PC-3 (cell line): ENCODE measurements around the gene BRF1. TPM values are rescaled to one million over a fixed set of nuclear protein-coding genes. Genes with fewer than 3 reads are reported as not detected.
"Not testable (repeated sequence)": the region's sequence is repeated elsewhere in the genome, so short reads cannot be mapped to it uniquely, and the experiment has no call there.

Source experiments
- ATAC-seq: fragments of 200-7000 bp; cut with Tn5 transposase; 2 replicates; pipeline ENCODE4 v1.9.1; 2020; ENCODE audit warnings: mild to moderate bottlenecking, moderate library complexity
- BruUV-seq: library from RNA; stranded (reverse); fragments of 400-500 nt; replicated peaks from 2 replicates; lab custom pipeline; 2021; lab: Mats Ljungman, UMichigan
- CTCF ChIA-PET: fragments of 300-600 bp; sonication (Branson Sonifier 250); formaldehyde crosslinking; loops from one replicate; lab custom pipeline; 2022; ENCODE audit warnings: antibody characterized with exemption; lab: Charles Lee
- POLR2A ChIA-PET: fragments of 300-600 bp; sonication (Branson Sonifier 250); formaldehyde crosslinking; loops from one replicate; lab custom pipeline; 2022; ENCODE audit warnings: antibody characterized with exemption; ENCODE audit not compliant: unreplicated experiment; lab: Charles Lee
- DNase-seq: peaks from one replicate; pipeline ENCODE4 v3.0.0-alpha.2; 2015
- H2AFZ ChIP-seq: fragments of 300-600 bp; sonication (generic); 2 replicates; pipeline ENCODE4 v1.6.0; 2016; ENCODE audit warnings: antibody characterized with exemption, low read length
- H3F3A ChIP-seq: fragments of 300-600 bp; sonication (generic); one replicate; pipeline ENCODE4 v1.6.0; 2017; ENCODE audit warnings: antibody characterized with exemption, low read length, control low read depth, mild to moderate bottlenecking; ENCODE audit not compliant: unreplicated experiment
- H3K27ac ChIP-seq: fragments of 300-600 bp; sonication (generic); 2 replicates; pipeline ENCODE4 v1.5.1; 2016; ENCODE audit warnings: mild to moderate bottlenecking, low read length
- H3K27me3 ChIP-seq: fragments of 300-600 bp; sonication (generic); 2 replicates; pipeline ENCODE4 v1.6.1; 2016; ENCODE audit warnings: low read length, mixed read lengths
- H3K36me3 ChIP-seq: fragments of 300-600 bp; sonication (generic); 2 replicates; pipeline ENCODE4 v1.6.1; 2016; ENCODE audit warnings: low read depth, mixed run types, low read length, mixed read lengths
- H3K4me1 ChIP-seq: fragments of 300-600 bp; sonication (generic); 2 replicates; pipeline ENCODE4 v1.5.1; 2016; ENCODE audit warnings: low read length; ENCODE audit not compliant: insufficient read depth
- H3K4me2 ChIP-seq: fragments of 300-600 bp; sonication (generic); 2 replicates; pipeline ENCODE4 v1.6.0; 2016; ENCODE audit warnings: low read length
- H3K4me3 ChIP-seq: fragments of 300-600 bp; sonication (generic); 2 replicates; pipeline ENCODE4 v1.5.1; 2016; ENCODE audit warnings: mild to moderate bottlenecking, low read length, mixed read lengths
- H3K79me2 ChIP-seq: fragments of 300-600 bp; sonication (generic); 2 replicates; pipeline ENCODE4 v1.6.1; 2017; ENCODE audit warnings: low read length, mixed read lengths
- H3K9ac ChIP-seq: fragments of 300-600 bp; sonication (generic); 2 replicates; pipeline ENCODE4 v1.6.0; 2016; ENCODE audit warnings: mild to moderate bottlenecking, low read length
- H3K9me2 ChIP-seq: fragments of 300-600 bp; sonication (generic); replicated peaks from 2 replicates; pipeline ENCODE4 v1.6.1; 2016; ENCODE audit warnings: mixed run types, low read length, mixed read lengths
- H3K9me3 ChIP-seq: fragments of 300-600 bp; sonication (generic); 2 replicates; pipeline ENCODE4 v1.6.1; 2016; ENCODE audit warnings: low read length, mixed read lengths
- H4K20me1 ChIP-seq: fragments of 300-600 bp; sonication (generic); 2 replicates; pipeline ENCODE4 v1.6.1; 2016; ENCODE audit warnings: low read length, mixed read lengths
- CTCF ChIP-seq: fragments of 300-600 bp; sonication (generic); conservative IDR thresholded peaks from 2 replicates; pipeline ENCODE4 v1.5.1; 2017; ENCODE audit warnings: antibody characterized with exemption, low read depth, mild to moderate bottlenecking, low read length
- EZH2 ChIP-seq: fragments of 300-600 bp; sonication (generic); IDR thresholded peaks from one replicate; pipeline ENCODE4 v1.6.1; 2017; ENCODE audit warnings: antibody characterized with exemption, mild to moderate bottlenecking, low read length; ENCODE audit not compliant: unreplicated experiment
- EZH2phosphoT487 ChIP-seq: fragments of 300-600 bp; sonication (generic); IDR thresholded peaks from 2 replicates; pipeline ENCODE4 v1.6.1; 2018; ENCODE audit warnings: mild to moderate bottlenecking, antibody characterized with exemption, low read length, borderline replicate concordance
- intact Hi-C: fragments of 100-400 bp; cut with micrococcal nuclease; formaldehyde crosslinking; loops from 2 replicates; pipeline ENCODE4 v1.9.0; 2023
- total RNA-seq: library from RNA; depleted of rRNA; stranded (reverse); fragments of >200 nt; gene quantifications from 2 replicates; pipeline ENCODE4 v1.2.3, GENCODE V29; 2014

BRF1 gene
- total RNA-seq, 1 experiment from 2014 or later: 55.8 TPM

GRCh38 chr14:105304565-105304964 is 3.8 kb upstream of the BRF1 start:
- intact Hi-C loops: no loop called here
- ChIA-PET CTCF (no interaction called here), POLR2A (no interaction called here)
- peaks cover 5% of the 10 kb centered on the region; the same call in 1 of the 2 replicates for H4K20me1 ChIP-seq
- H3K27me3 ChIP-seq: no peaks in the 10 kb centered on the region
- DNase-seq: no peak
- no peak for TF ChIP-seq EZH2phosphoT487
- TF ChIP-seq EZH2: no peak
- no peak for TF ChIP-seq CTCF
- H3K9me3 ChIP-seq: no peaks in the 10 kb centered on the region
- no peaks in the 10 kb centered on the region for H3K4me1 ChIP-seq
- BruUV-seq: no TSS peak
- no peak overlapping the region for H3K27ac ChIP-seq
- ATAC-seq: no peak
- H3K4me2 ChIP-seq: no peak overlapping the region
- no peak overlapping the region for H3K9ac ChIP-seq
- H2AFZ ChIP-seq: no peak overlapping the region
- H3K4me3 ChIP-seq: no peak overlapping the region
- no peaks in the 10 kb centered on the region for H3F3A ChIP-seq
- peaks cover 8% of the 10 kb centered on the region for H3K79me2 ChIP-seq
- H3K36me3 ChIP-seq: no peaks in the 10 kb centered on the region
- no peaks in the 10 kb centered on the region for H3K9me2 ChIP-seq

- ChIA-PET CTCF (no interaction called here), POLR2A (no interaction called here)
- no peak overlapping the region for H3K4me2 ChIP-seq
- no peak overlapping the region for H2AFZ ChIP-seq
- DNase-seq: no peak
- H3K27ac ChIP-seq: no peak overlapping the region
- TF ChIP-seq EZH2phosphoT487 (no peak), CTCF (no peak), EZH2 (no peak)
- peaks cover 15% of the 10 kb centered on the region for H3K79me2 ChIP-seq
- no peaks in the 10 kb centered on the region for H3K9me2 ChIP-seq
- ATAC-seq: no peak
- H3K4me1 ChIP-seq: no peaks in the 10 kb centered on the region
- no TSS peak for BruUV-seq
- no peak overlapping the region for H3K4me3 ChIP-seq
- no peaks in the 10 kb centered on the region for H3F3A ChIP-seq
- no peaks in the 10 kb centered on the region for H3K9me3 ChIP-seq
- H3K9ac ChIP-seq: no peak overlapping the region
- H3K36me3 ChIP-seq: no peaks in the 10 kb centered on the region
- H3K27me3 ChIP-seq: no peaks in the 10 kb centered on the region
- intact Hi-C loops: no loop called here
- peaks cover 9% of the 10 kb centered on the region; the same call in 1 of the 2 replicates for H4K20me1 ChIP-seq
These were observed 3.1 kb upstream of the BRF1 start for GRCh38 chr14:105303949-105304348.

GRCh38 chr14:105301915-105302249 is 1.1 kb upstream of the BRF1 start:
- H3K9me3 ChIP-seq, H3K9ac ChIP-seq, H4K20me1 ChIP-seq, ATAC-seq, H3K27me3 ChIP-seq, H3K4me1 ChIP-seq, BruUV-seq, DNase-seq, H3K36me3 ChIP-seq, H3K27ac ChIP-seq, CTCF ChIA-PET, POLR2A ChIA-PET, H3K9me2 ChIP-seq, H3F3A ChIP-seq: not testable (repeated sequence)
- peaks cover 35% of the 10 kb centered on the region for H3K79me2 ChIP-seq
- H2AFZ ChIP-seq: peak overlapping the region; percentile 66; the same call in 1 of the 2 replicates
- H3K4me2 ChIP-seq: peak overlapping the region; percentile 95
- intact Hi-C loops: loop anchor here (2.0 kb wide), 1 partner anchor 17 kb away; no protein-coding TSS in a partner anchor
- peak overlapping the region; percentile 92 for H3K4me3 ChIP-seq
